T-helper 1 cell treated with Interleukin-12 subunit alpha and Interleukin-12 subunit beta and Interleukin-4 antibody, amounts not matched to agents 30 μg/mL and 1 μg/mL, for 36 hours (primary cell): ENCODE measurements around the gene PRKG1.
"Not testable (repeated sequence)": the region's sequence is repeated elsewhere in the genome, so short reads cannot be mapped to it uniquely, and the experiment has no call there.

Source experiments
- H3K27ac Mint-ChIP-seq: one replicate; pipeline ENCODE4 v1.8.0; 2021; ENCODE audit warnings: mild to moderate bottlenecking, mixed read lengths
- H3K27me3 Mint-ChIP-seq: one replicate; pipeline ENCODE4 v1.8.0; 2021; ENCODE audit warnings: low read depth, mixed read lengths
- H3K36me3 Mint-ChIP-seq: one replicate; pipeline ENCODE4 v1.8.0; 2021; ENCODE audit warnings: low read depth, mixed read lengths
- H3K4me1 Mint-ChIP-seq: one replicate; pipeline ENCODE4 v1.8.0; 2021; ENCODE audit warnings: low read depth, mixed read lengths
- H3K4me3 Mint-ChIP-seq: one replicate; pipeline ENCODE4 v1.8.0; 2021; ENCODE audit warnings: mild to moderate bottlenecking, moderate library complexity, mixed read lengths
- H3K9me3 Mint-ChIP-seq: one replicate; pipeline ENCODE4 v1.8.0; 2021; ENCODE audit warnings: mixed read lengths

The PRKG1 gene

GRCh38 chr10:51196508-51197175 is 122.4 kb downstream of the PRKG1 start:
- no peaks in the 10 kb centered on the region for H3K27me3 Mint-ChIP-seq
- no peak overlapping the region for H3K4me3 Mint-ChIP-seq
- H3K9me3 Mint-ChIP-seq: no peaks in the 10 kb centered on the region
- H3K27ac Mint-ChIP-seq: no peak overlapping the region
- no peaks in the 10 kb centered on the region for H3K36me3 Mint-ChIP-seq
- H3K4me1 Mint-ChIP-seq: no peaks in the 10 kb centered on the region

- Mint-ChIP-seq H3K4me3 (no peak overlapping the region), H3K27ac (no peak overlapping the region), H3K4me1 (no peaks in the 10 kb centered on the region), H3K9me3 (no peaks in the 10 kb centered on the region), H3K36me3 (no peaks in the 10 kb centered on the region), H3K27me3 (no peaks in the 10 kb centered on the region)
Observed at GRCh38 chr10:51198170-51198569, 123.9 kb downstream of the PRKG1 start.

GRCh38 chr10:51201947-51202346 is 127.7 kb downstream of the PRKG1 start:
- H3K9me3 Mint-ChIP-seq: no peaks in the 10 kb centered on the region
- H3K27me3 Mint-ChIP-seq: no peaks in the 10 kb centered on the region
- no peak overlapping the region for H3K4me3 Mint-ChIP-seq
- no peak overlapping the region for H3K27ac Mint-ChIP-seq
- no peaks in the 10 kb centered on the region for H3K4me1 Mint-ChIP-seq
- no peaks in the 10 kb centered on the region for H3K36me3 Mint-ChIP-seq

GRCh38 chr10:51203359-51203758 is 129.1 kb downstream of the PRKG1 start:
- Mint-ChIP-seq H3K36me3 (no peaks in the 10 kb centered on the region), H3K27ac (no peak overlapping the region), H3K4me1 (no peaks in the 10 kb centered on the region), H3K4me3 (no peak overlapping the region), H3K9me3 (no peaks in the 10 kb centered on the region), H3K27me3 (no peaks in the 10 kb centered on the region)

GRCh38 chr10:51204066-51204465 is 129.8 kb downstream of the PRKG1 start:
- H3K4me1 Mint-ChIP-seq: no peaks in the 10 kb centered on the region
- H3K27ac Mint-ChIP-seq: no peak overlapping the region
- no peaks in the 10 kb centered on the region for H3K36me3 Mint-ChIP-seq
- no peaks in the 10 kb centered on the region for H3K9me3 Mint-ChIP-seq
- no peaks in the 10 kb centered on the region for H3K27me3 Mint-ChIP-seq
- no peak overlapping the region for H3K4me3 Mint-ChIP-seq

GRCh38 chr10:51204701-51205100 is 130.4 kb downstream of the PRKG1 start:
- no peak overlapping the region for H3K4me3 Mint-ChIP-seq
- no peaks in the 10 kb centered on the region for H3K4me1 Mint-ChIP-seq
- no peaks in the 10 kb centered on the region for H3K9me3 Mint-ChIP-seq
- no peaks in the 10 kb centered on the region for H3K27me3 Mint-ChIP-seq
- H3K36me3 Mint-ChIP-seq: no peaks in the 10 kb centered on the region
- no peak overlapping the region for H3K27ac Mint-ChIP-seq

GRCh38 chr10:51206500-51206899 is 132.2 kb downstream of the PRKG1 start:
- H3K4me3 Mint-ChIP-seq: no peak overlapping the region
- no peaks in the 10 kb centered on the region for H3K4me1 Mint-ChIP-seq
- H3K36me3 Mint-ChIP-seq: no peaks in the 10 kb centered on the region
- H3K27ac Mint-ChIP-seq: no peak overlapping the region
- no peaks in the 10 kb centered on the region for H3K27me3 Mint-ChIP-seq
- no peaks in the 10 kb centered on the region for H3K9me3 Mint-ChIP-seq

GRCh38 chr10:51212937-51213336 is 138.7 kb downstream of the PRKG1 start:
- not testable (repeated sequence) for H3K27me3 Mint-ChIP-seq, H3K27ac Mint-ChIP-seq, H3K9me3 Mint-ChIP-seq, H3K36me3 Mint-ChIP-seq, H3K4me1 Mint-ChIP-seq, H3K4me3 Mint-ChIP-seq

- H3K27me3 Mint-ChIP-seq: no peaks in the 10 kb centered on the region
- no peaks in the 10 kb centered on the region for H3K4me1 Mint-ChIP-seq
- no peaks in the 10 kb centered on the region for H3K9me3 Mint-ChIP-seq
- H3K4me3 Mint-ChIP-seq: no peak overlapping the region
- H3K36me3 Mint-ChIP-seq: no peaks in the 10 kb centered on the region
- H3K27ac Mint-ChIP-seq: no peak overlapping the region
Observed at GRCh38 chr10:51214207-51215196, 140.2 kb downstream of the PRKG1 start.

- Mint-ChIP-seq H3K9me3 (no peaks in the 10 kb centered on the region), H3K4me1 (no peaks in the 10 kb centered on the region), H3K36me3 (no peaks in the 10 kb centered on the region), H3K27me3 (no peaks in the 10 kb centered on the region), H3K27ac (no peak overlapping the region), H3K4me3 (no peak overlapping the region)
Observed at GRCh38 chr10:51215951-51216834, 141.9 kb downstream of the PRKG1 start.

GRCh38 chr10:51217505-51217904 is 143.2 kb downstream of the PRKG1 start:
- no peaks in the 10 kb centered on the region for H3K4me1 Mint-ChIP-seq
- H3K27me3 Mint-ChIP-seq: no peaks in the 10 kb centered on the region
- H3K9me3 Mint-ChIP-seq: no peaks in the 10 kb centered on the region
- no peak overlapping the region for H3K27ac Mint-ChIP-seq
- no peaks in the 10 kb centered on the region for H3K36me3 Mint-ChIP-seq
- H3K4me3 Mint-ChIP-seq: no peak overlapping the region

- H3K36me3 Mint-ChIP-seq: no peaks in the 10 kb centered on the region
- no peak overlapping the region for H3K27ac Mint-ChIP-seq
- H3K4me1 Mint-ChIP-seq: no peaks in the 10 kb centered on the region
- no peaks in the 10 kb centered on the region for H3K27me3 Mint-ChIP-seq
- no peaks in the 10 kb centered on the region for H3K9me3 Mint-ChIP-seq
- no peak overlapping the region for H3K4me3 Mint-ChIP-seq
Observed at GRCh38 chr10:51224671-51225161, 150.4 kb downstream of the PRKG1 start.

- H3K27ac Mint-ChIP-seq: no peak overlapping the region
- H3K9me3 Mint-ChIP-seq: no peaks in the 10 kb centered on the region
- H3K36me3 Mint-ChIP-seq: no peaks in the 10 kb centered on the region
- no peak overlapping the region for H3K4me3 Mint-ChIP-seq
- H3K4me1 Mint-ChIP-seq: no peaks in the 10 kb centered on the region
- no peaks in the 10 kb centered on the region for H3K27me3 Mint-ChIP-seq
Observed at GRCh38 chr10:51227897-51228713, 153.8 kb downstream of the PRKG1 start.

- Mint-ChIP-seq H3K27ac (no peak overlapping the region), H3K4me1 (no peaks in the 10 kb centered on the region), H3K4me3 (no peak overlapping the region), H3K36me3 (no peaks in the 10 kb centered on the region), H3K27me3 (no peaks in the 10 kb centered on the region), H3K9me3 (no peaks in the 10 kb centered on the region)
Observed at GRCh38 chr10:51228714-51229100, 154.4 kb downstream of the PRKG1 start.
